NK-92 treated with Interleukin-12 subunit alpha and Interleukin-12 subunit beta, amount 100 ng/mL, for 24 hours (cell line): Measurements from ENCODE around the gene PRSS33.

Experiments
- DNase-seq: peaks from one replicate; lab custom pipeline; 2025; lab: John Stamatoyannopoulos, UW

Gene PRSS33

GRCh38 chr16:2820836-2821486, 33.6 kb upstream of the PRSS33 start:
- DNase-seq = no peak

GRCh38 chr16:2819939-2820835, 32.8 kb upstream of the PRSS33 start:
- DNase-seq = no peak

- DNase-seq = no peak
Measured at GRCh38 chr16:2819179-2819938, 32.0 kb upstream of the PRSS33 start.

- no peak for DNase-seq
Measured at GRCh38 chr16:2818272-2818876, 31.0 kb upstream of the PRSS33 start.

- no peak for DNase-seq
Measured at GRCh38 chr16:2817340-2818271, 30.2 kb upstream of the PRSS33 start.

- DNase-seq = no peak
Measured at GRCh38 chr16:2816751-2817339, 29.5 kb upstream of the PRSS33 start, which contains the start of gene PRSS21. PRSS21 (plus strand) TSS chr16:2817237; CDS start chr16:2817269, 32 bp downstream.

- DNase-seq = no peak
Measured at GRCh38 chr16:2815299-2815771, 28.0 kb upstream of the PRSS33 start.

GRCh38 chr16:2814551-2815298, 27.4 kb upstream of the PRSS33 start:
- no peak for DNase-seq

GRCh38 chr16:2813771-2814221, 26.4 kb upstream of the PRSS33 start:
- no peak for DNase-seq

GRCh38 chr16:2811703-2812471, 24.5 kb upstream of the PRSS33 start:
- DNase-seq = no peak

GRCh38 chr16:2810651-2811050, 23.3 kb upstream of the PRSS33 start:
- no peak for DNase-seq

- DNase-seq = no peak
Measured at GRCh38 chr16:2809149-2809760, 21.9 kb upstream of the PRSS33 start.

GRCh38 chr16:2808181-2808580, 20.8 kb upstream of the PRSS33 start:
- no peak for DNase-seq

- no peak for DNase-seq
Measured at GRCh38 chr16:2806286-2806685, 18.9 kb upstream of the PRSS33 start.

- DNase-seq = no peak
Measured at GRCh38 chr16:2804728-2805127, 17.4 kb upstream of the PRSS33 start.

GRCh38 chr16:2803545-2804195, 16.3 kb upstream of the PRSS33 start:
- DNase-seq = no peak

GRCh38 chr16:2799859-2800226, 12.5 kb upstream of the PRSS33 start:
- DNase-seq = no peak
